ENCODE measurements around the gene CENPM. TPM values are rescaled to one million over a fixed set of nuclear protein-coding genes. Genes with fewer than 3 reads are reported as not detected.

CENPM gene
- total RNA-seq, 1 donor from 2014 or later = not detected

DNA sequence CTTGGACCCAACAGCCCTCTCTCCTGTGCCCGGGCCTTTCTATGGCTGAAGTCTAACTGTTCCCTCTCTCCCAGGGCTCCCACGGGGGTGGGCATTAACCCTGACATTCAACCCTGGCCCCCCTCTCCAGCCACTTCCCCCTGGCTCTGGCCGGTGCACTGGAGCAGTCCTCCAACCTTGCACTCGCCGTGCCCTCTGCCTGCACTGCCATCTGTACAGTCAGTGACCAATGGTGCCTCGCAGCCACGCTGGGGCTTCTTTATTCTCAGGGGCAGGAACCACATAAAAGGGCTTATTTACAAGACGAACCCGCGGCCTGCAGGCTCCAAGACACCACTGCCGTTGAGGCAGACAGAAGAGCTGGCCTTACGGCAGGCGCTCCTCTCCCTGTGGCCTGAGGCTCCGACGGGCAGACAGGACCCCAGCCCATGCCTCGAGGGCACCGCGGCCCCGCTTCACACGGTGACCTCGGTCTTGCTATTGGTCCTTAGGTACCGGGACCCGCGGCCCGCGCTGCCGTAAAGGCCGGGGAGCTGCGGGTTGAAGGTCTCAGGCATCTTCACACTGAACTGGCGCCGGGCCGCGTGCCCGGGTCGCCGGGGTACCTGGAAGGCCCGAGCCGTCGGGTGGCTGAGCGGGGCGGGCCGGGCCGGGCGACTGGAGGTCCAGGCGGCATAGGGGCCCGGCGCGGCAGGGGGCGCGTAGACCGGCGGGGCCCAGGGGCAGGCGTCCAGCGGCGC, 37.5 kb downstream of the CENPM start:
- peaks cover 30% of the 10 kb centered on the region for H3K27me3 ChIP-seq
- H3K4me3 ChIP-seq = peak overlapping the region; percentile 52 to 55
- DNase-seq (ENCODE audit: low spot score in 2 of 2) = no peak
- intact Hi-C loops (cut with DNase I) = no loop called here
- H3K9me3 ChIP-seq = no peaks in the 10 kb centered on the region
- no peak overlapping the region for H3K27ac ChIP-seq
- peaks cover 8 to 10% of the 10 kb centered on the region in 2 donors for H3K4me1 ChIP-seq
- TF ChIP-seq, protein P1, sequence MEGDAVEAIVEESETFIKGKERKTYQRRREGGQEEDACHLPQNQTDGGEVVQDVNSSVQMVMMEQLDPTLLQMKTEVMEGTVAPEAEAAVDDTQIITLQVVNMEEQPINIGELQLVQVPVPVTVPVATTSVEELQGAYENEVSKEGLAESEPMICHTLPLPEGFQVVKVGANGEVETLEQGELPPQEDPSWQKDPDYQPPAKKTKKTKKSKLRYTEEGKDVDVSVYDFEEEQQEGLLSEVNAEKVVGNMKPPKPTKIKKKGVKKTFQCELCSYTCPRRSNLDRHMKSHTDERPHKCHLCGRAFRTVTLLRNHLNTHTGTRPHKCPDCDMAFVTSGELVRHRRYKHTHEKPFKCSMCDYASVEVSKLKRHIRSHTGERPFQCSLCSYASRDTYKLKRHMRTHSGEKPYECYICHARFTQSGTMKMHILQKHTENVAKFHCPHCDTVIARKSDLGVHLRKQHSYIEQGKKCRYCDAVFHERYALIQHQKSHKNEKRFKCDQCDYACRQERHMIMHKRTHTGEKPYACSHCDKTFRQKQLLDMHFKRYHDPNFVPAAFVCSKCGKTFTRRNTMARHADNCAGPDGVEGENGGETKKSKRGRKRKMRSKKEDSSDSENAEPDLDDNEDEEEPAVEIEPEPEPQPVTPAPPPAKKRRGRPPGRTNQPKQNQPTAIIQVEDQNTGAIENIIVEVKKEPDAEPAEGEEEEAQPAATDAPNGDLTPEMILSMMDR (IDR thresholded peaks at IDR 0.05) = no peak
- H3K36me3 ChIP-seq = peaks cover 13 to 27% of the 10 kb centered on the region in 2 donors

DNA sequence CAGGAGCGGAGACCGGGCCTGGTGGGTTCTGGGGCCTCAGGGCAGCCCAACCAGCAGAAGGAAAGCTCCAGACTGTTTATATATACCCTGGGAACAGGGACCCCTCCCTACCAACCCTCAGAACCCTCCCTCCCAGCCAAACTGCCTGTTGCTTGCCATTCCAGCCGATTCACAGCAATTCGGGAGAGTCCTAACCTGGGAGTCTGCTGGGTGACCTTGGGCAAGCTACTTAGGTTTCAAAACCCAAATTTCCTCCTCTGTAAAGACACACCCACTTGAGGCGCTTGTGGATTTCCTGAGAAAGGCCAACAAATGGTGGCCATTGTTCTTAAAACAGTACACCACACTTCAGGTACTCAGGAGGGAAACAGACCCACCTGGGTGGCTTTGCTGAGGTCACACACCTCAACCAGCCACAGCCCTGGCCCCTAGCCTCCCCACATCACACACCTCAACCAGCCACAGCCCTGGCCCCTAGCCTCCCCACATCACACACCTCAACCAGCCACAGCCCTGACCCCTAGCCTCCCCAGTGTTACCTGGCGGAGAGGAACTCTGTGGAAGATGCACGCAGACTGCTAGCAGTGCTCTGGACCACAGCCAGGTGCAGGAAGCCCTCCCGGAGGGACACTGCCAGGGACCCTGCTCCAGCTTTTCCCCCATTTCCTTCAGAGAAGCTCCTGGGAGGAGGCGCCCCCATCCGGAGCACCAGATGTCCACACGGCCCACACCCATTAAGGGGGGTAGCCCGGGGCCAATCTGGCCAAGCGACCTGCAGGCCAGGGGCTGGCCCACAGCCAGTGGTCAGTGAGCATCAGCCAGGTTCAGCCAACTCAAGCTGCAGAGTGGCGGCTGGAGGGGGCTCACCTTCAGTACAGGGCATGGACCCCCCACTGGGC, 38.3 kb downstream of the CENPM start:
- H3K9me3 ChIP-seq = no peaks in the 10 kb centered on the region
- peaks cover 8 to 10% of the 10 kb centered on the region in 2 donors for H3K4me1 ChIP-seq
- DNase-seq (ENCODE audit: low spot score in 2 of 2) = no peak
- H3K27ac ChIP-seq = no peak overlapping the region
- TF ChIP-seq, protein P1 (IDR thresholded peaks at IDR 0.05) = no peak
- peaks cover 20 to 35% of the 10 kb centered on the region in 2 donors for H3K36me3 ChIP-seq
- H3K27me3 ChIP-seq = peaks cover 24% of the 10 kb centered on the region
- H3K4me3 ChIP-seq = no peak overlapping the region
- intact Hi-C loops (cut with DNase I) = no loop called here

- peaks cover 17% of the 10 kb centered on the region for H3K27me3 ChIP-seq
- no peak overlapping the region for H3K27ac ChIP-seq
- intact Hi-C loops (cut with DNase I) = no loop called here
- DNase-seq (ENCODE audit: low spot score in 2 of 2) = no peak
- no peaks in the 10 kb centered on the region for H3K9me3 ChIP-seq
- peaks cover 8 to 10% of the 10 kb centered on the region in 2 donors for H3K4me1 ChIP-seq
- TF ChIP-seq, protein P1 (IDR thresholded peaks at IDR 0.05) = no peak
- peaks cover 29 to 45% of the 10 kb centered on the region in 2 donors for H3K36me3 ChIP-seq
- H3K4me3 ChIP-seq = no peak overlapping the region
Measured at GRCh38 chr22:41907436-41908401, 39.2 kb downstream of the CENPM start.

DNA sequence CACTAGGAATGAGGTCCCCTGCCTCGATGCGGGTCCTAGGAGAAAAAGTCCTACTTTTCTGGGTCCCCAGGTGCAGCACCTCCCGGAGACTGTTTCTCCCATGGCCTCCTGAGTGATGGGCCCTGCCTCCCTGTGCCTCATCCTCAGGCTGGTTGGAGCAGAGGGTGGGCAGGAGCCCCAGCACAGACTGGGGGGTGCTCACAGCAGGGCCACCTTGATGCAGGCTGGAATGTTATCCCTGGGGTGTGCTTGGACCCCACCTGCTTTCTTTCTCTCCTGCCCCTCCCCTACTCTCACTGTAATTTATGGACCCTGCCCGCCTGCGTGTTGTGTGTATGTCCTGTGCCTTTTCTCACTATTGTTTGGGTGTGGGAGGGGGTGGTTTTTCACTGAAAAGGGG, 40.1 kb downstream of the CENPM start:
- peaks cover 32 to 53% of the 10 kb centered on the region in 2 donors for H3K36me3 ChIP-seq

More for the DNA sequence above, 40.1 kb downstream of the CENPM start:
- Histone ChIP-seq H3K4me1 (peaks cover 8 to 10% of the 10 kb centered on the region in 2 donors), H3K27ac (no peak overlapping the region), H3K27me3 (peaks cover 10% of the 10 kb centered on the region), H3K9me3 (no peaks in the 10 kb centered on the region), H3K4me3 (no peak overlapping the region)
- intact Hi-C loops (cut with DNase I) = no loop called here
- DNase-seq (ENCODE audit: low spot score in 2 of 2) = no peak
- TF ChIP-seq, protein P1 (IDR thresholded peaks at IDR 0.05) = no peak

Measured in ascending aorta (tissue), 2 donors.